ENCODE results near the gene WNT9B. TPM values are rescaled to one million over a fixed set of nuclear protein-coding genes. Genes with fewer than 3 reads are reported as not detected.

WNT9B gene
- polyA plus RNA-seq, 1 donor from 2014 or later: not detected

DNA sequence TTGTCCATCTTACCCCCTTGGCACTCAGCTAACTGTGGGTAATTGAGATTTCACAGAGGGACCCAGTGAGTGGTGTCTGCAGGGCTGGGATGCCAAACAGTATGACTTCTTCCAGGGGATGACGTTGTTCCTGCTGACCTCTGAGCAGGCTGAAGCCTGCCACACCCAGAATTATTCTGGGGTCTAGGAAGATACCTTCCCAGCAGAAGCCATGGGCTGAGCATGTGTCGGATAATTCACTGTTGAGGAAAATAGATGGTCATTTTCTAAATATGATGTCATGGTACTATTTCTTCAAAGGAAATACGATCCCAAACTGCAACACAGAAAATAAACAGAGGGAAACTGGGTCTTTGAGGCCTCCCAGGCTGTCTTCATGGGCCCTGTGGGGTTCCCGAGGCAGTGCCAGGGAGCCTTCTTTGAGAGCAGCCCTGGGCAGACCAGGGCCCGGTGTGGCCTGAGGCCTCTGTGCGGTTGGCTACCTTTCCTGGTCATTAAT is 17.4 kb downstream of the WNT9B start:
- no peaks in the 10 kb centered on the region for H4K20me1 ChIP-seq (ENCODE audit: insufficient read depth)
- H3F3A ChIP-seq (ENCODE audit: insufficient read depth, low read length, poor library complexity, severe bottlenecking): no peaks in the 10 kb centered on the region
- TF ChIP-seq, protein P1, sequence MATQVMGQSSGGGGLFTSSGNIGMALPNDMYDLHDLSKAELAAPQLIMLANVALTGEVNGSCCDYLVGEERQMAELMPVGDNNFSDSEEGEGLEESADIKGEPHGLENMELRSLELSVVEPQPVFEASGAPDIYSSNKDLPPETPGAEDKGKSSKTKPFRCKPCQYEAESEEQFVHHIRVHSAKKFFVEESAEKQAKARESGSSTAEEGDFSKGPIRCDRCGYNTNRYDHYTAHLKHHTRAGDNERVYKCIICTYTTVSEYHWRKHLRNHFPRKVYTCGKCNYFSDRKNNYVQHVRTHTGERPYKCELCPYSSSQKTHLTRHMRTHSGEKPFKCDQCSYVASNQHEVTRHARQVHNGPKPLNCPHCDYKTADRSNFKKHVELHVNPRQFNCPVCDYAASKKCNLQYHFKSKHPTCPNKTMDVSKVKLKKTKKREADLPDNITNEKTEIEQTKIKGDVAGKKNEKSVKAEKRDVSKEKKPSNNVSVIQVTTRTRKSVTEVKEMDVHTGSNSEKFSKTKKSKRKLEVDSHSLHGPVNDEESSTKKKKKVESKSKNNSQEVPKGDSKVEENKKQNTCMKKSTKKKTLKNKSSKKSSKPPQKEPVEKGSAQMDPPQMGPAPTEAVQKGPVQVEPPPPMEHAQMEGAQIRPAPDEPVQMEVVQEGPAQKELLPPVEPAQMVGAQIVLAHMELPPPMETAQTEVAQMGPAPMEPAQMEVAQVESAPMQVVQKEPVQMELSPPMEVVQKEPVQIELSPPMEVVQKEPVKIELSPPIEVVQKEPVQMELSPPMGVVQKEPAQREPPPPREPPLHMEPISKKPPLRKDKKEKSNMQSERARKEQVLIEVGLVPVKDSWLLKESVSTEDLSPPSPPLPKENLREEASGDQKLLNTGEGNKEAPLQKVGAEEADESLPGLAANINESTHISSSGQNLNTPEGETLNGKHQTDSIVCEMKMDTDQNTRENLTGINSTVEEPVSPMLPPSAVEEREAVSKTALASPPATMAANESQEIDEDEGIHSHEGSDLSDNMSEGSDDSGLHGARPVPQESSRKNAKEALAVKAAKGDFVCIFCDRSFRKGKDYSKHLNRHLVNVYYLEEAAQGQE (IDR thresholded peaks at IDR 0.05; ENCODE audit: borderline replicate concordance): no peak
- TF ChIP-seq EZH2 (IDR thresholded peaks at IDR 0.05; ENCODE audit: borderline replicate concordance, insufficient read depth, low read length, poor library complexity, severe bottlenecking): no peak
- no peak for TF ChIP-seq MXI1 (conservative IDR thresholded peaks at IDR 0.05; ENCODE audit: poor library complexity, severe bottlenecking)
- TF ChIP-seq TAF1 (IDR thresholded peaks at IDR 0.05; ENCODE audit: low read depth): no peak
- TF ChIP-seq POLR2AphosphoS5 (IDR thresholded peaks at IDR 0.05): no peak
- no peak for TF ChIP-seq RAD21 (conservative IDR thresholded peaks at IDR 0.05)
- TF ChIP-seq SMC3 (conservative IDR thresholded peaks at IDR 0.05; ENCODE audit: poor library complexity): no peak
- TF ChIP-seq EP300 (conservative IDR thresholded peaks at IDR 0.05; ENCODE audit: poor library complexity, severe bottlenecking): no peak
- TF ChIP-seq, protein P2, sequence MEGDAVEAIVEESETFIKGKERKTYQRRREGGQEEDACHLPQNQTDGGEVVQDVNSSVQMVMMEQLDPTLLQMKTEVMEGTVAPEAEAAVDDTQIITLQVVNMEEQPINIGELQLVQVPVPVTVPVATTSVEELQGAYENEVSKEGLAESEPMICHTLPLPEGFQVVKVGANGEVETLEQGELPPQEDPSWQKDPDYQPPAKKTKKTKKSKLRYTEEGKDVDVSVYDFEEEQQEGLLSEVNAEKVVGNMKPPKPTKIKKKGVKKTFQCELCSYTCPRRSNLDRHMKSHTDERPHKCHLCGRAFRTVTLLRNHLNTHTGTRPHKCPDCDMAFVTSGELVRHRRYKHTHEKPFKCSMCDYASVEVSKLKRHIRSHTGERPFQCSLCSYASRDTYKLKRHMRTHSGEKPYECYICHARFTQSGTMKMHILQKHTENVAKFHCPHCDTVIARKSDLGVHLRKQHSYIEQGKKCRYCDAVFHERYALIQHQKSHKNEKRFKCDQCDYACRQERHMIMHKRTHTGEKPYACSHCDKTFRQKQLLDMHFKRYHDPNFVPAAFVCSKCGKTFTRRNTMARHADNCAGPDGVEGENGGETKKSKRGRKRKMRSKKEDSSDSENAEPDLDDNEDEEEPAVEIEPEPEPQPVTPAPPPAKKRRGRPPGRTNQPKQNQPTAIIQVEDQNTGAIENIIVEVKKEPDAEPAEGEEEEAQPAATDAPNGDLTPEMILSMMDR (IDR thresholded peaks at IDR 0.05; ENCODE audit: poor library complexity, severe bottlenecking): no peak
- H3K79me2 ChIP-seq (replicated peaks; ENCODE audit: insufficient read depth, low read length): no peaks in the 10 kb centered on the region
- no peak overlapping the region for H3K27ac ChIP-seq (ENCODE audit: low read length)
- no peak overlapping the region for H3K9ac ChIP-seq (ENCODE audit: low read length)
- no peak overlapping the region for H3K4me3 ChIP-seq (ENCODE audit: low read length)
- H3K36me3 ChIP-seq (ENCODE audit: insufficient read depth, low read length): no peaks in the 10 kb centered on the region
- H3K9me2 ChIP-seq (ENCODE audit: insufficient read depth, low read length): no peaks in the 10 kb centered on the region
- no peak overlapping the region for H2AFZ ChIP-seq (ENCODE audit: low read depth, low read length)
- H3K4me2 ChIP-seq (ENCODE audit: low read length): no peak overlapping the region
- H3K27me3 ChIP-seq (ENCODE audit: insufficient read depth, low read depth, low read length): no peaks in the 10 kb centered on the region
- H3K9me3 ChIP-seq (ENCODE audit: low read length): no peaks in the 10 kb centered on the region

DNA sequence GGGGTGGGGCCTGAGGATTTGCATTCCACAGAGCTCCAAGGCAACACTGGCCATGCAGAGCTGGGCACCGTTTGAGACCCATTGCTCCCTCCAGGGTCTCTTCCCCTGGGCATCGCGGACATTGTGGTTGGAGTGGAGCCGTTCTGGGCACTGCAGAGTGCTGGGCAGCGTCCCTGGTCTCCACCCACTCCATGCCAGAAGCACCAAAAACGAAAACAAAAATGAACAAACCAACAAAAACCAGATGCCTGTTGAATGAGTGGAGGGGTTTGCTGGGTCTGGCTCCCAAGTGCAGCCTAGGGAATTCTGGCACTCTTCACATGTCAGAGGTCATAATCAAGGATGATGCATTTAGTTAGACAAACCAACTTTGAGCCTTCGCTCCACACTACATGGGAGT is 17.9 kb downstream of the WNT9B start:
- Histone ChIP-seq H3K79me2 (replicated peaks; ENCODE audit: insufficient read depth, low read length) (no peaks in the 10 kb centered on the region), H3K27me3 (ENCODE audit: insufficient read depth, low read depth, low read length) (no peaks in the 10 kb centered on the region), H3K9me2 (ENCODE audit: insufficient read depth, low read length) (no peaks in the 10 kb centered on the region), H3K36me3 (ENCODE audit: insufficient read depth, low read length) (no peaks in the 10 kb centered on the region), H3K9ac (ENCODE audit: low read length) (no peak overlapping the region), H3F3A (ENCODE audit: insufficient read depth, low read length, poor library complexity, severe bottlenecking) (no peaks in the 10 kb centered on the region), H3K27ac (ENCODE audit: low read length) (no peak overlapping the region), H3K4me3 (ENCODE audit: low read length) (no peak overlapping the region), H3K4me2 (ENCODE audit: low read length) (no peak overlapping the region), H4K20me1 (ENCODE audit: insufficient read depth) (no peaks in the 10 kb centered on the region), H2AFZ (ENCODE audit: low read depth, low read length) (no peak overlapping the region), H3K9me3 (ENCODE audit: low read length) (no peaks in the 10 kb centered on the region)
- no peak for TF ChIP-seq POLR2AphosphoS5 (IDR thresholded peaks at IDR 0.05)
- no peak for TF ChIP-seq RAD21 (conservative IDR thresholded peaks at IDR 0.05)
- no peak for TF ChIP-seq SMC3 (conservative IDR thresholded peaks at IDR 0.05; ENCODE audit: poor library complexity)
- no peak for TF ChIP-seq MXI1 (conservative IDR thresholded peaks at IDR 0.05; ENCODE audit: poor library complexity, severe bottlenecking)
- TF ChIP-seq, protein P1 (IDR thresholded peaks at IDR 0.05; ENCODE audit: borderline replicate concordance): no peak
- no peak for TF ChIP-seq TAF1 (IDR thresholded peaks at IDR 0.05; ENCODE audit: low read depth)
- TF ChIP-seq EP300 (conservative IDR thresholded peaks at IDR 0.05; ENCODE audit: poor library complexity, severe bottlenecking): no peak
- TF ChIP-seq, protein P2 (IDR thresholded peaks at IDR 0.05; ENCODE audit: poor library complexity, severe bottlenecking): no peak
- TF ChIP-seq EZH2 (IDR thresholded peaks at IDR 0.05; ENCODE audit: borderline replicate concordance, insufficient read depth, low read length, poor library complexity, severe bottlenecking): no peak
